C4-2B (cell line): Measurements from ENCODE around the gene IL19.

Experiments
- CTCF ChIP-seq: fragments of 450-650 bp; conservative IDR thresholded peaks from 2 replicates; pipeline ENCODE4 v1.5.1; 2017; ENCODE audit warnings: mild to moderate bottlenecking
- ZFX ChIP-seq: fragments of 450-650 bp; IDR thresholded peaks from 2 replicates; pipeline ENCODE4 v1.6.1; 2017

- TF ChIP-seq CTCF (no peak), ZFX (no peak)
Observed at GRCh38 chr1:206786212-206786886, 15.8 kb downstream of the IL19 start.
